ENCODE data around the gene MTFP1.

Gene MTFP1

GRCh38 chr22:30429887-30430286 lies 4.3 kb downstream of the MTFP1 start:
- no peak overlapping the region for H3K4me3 ChIP-seq (ENCODE audit: low read depth, low read length)
- no peaks in the 10 kb centered on the region for H3K27me3 ChIP-seq
- no peak for DNase-seq
- no peaks in the 10 kb centered on the region for H3K4me1 ChIP-seq
- H3K36me3 ChIP-seq: peaks cover 17% of the 10 kb centered on the region
- TF ChIP-seq CTCF (IDR thresholded peaks at IDR 0.05; ENCODE audit: low read depth, low read length): no peak
- no peaks in the 10 kb centered on the region for H3K9me3 ChIP-seq

- DNase-seq: no peak
- Histone ChIP-seq H3K9me3 (no peaks in the 10 kb centered on the region; the same call in 1 of the 2 replicates), H3K4me1 (no peaks in the 10 kb centered on the region), H3K27me3 (no peaks in the 10 kb centered on the region), H3K36me3 (peaks cover 17% of the 10 kb centered on the region), H3K4me3 (ENCODE audit: low read depth, low read length) (no peak overlapping the region)
- TF ChIP-seq CTCF (IDR thresholded peaks at IDR 0.05; ENCODE audit: low read depth, low read length): no peak
Observed at GRCh38 chr22:30430933-30431332, 5.4 kb downstream of the MTFP1 start.

GRCh38 chr22:30432096-30432495 lies 6.5 kb downstream of the MTFP1 start:
- H3K4me3 ChIP-seq (ENCODE audit: low read depth, low read length): no peak overlapping the region
- H3K9me3 ChIP-seq: no peaks in the 10 kb centered on the region; the same call in 1 of the 2 replicates
- H3K4me1 ChIP-seq: no peaks in the 10 kb centered on the region
- DNase-seq: no peak
- no peak for TF ChIP-seq CTCF (IDR thresholded peaks at IDR 0.05; ENCODE audit: low read depth, low read length)
- no peaks in the 10 kb centered on the region for H3K27me3 ChIP-seq
- H3K36me3 ChIP-seq: peaks cover 15% of the 10 kb centered on the region

GRCh38 chr22:30432520-30432919 lies 7.0 kb downstream of the MTFP1 start:
- DNase-seq: no peak
- Histone ChIP-seq H3K9me3 (no peaks in the 10 kb centered on the region; the same call in 1 of the 2 replicates), H3K27me3 (no peaks in the 10 kb centered on the region), H3K36me3 (peaks cover 12% of the 10 kb centered on the region), H3K4me1 (no peaks in the 10 kb centered on the region), H3K4me3 (ENCODE audit: low read depth, low read length) (no peak overlapping the region)
- TF ChIP-seq CTCF (IDR thresholded peaks at IDR 0.05; ENCODE audit: low read depth, low read length): no peak

- no peak for DNase-seq
Observed at GRCh38 chr22:30433227-30433626, 7.7 kb downstream of the MTFP1 start.

GRCh38 chr22:30433773-30434172 lies 8.2 kb downstream of the MTFP1 start:
- H3K4me3 ChIP-seq (ENCODE audit: low read depth, low read length): no peak overlapping the region
- no peak for TF ChIP-seq CTCF (IDR thresholded peaks at IDR 0.05; ENCODE audit: low read depth, low read length)
- no peaks in the 10 kb centered on the region for H3K4me1 ChIP-seq
- peaks cover 1% of the 10 kb centered on the region for H3K36me3 ChIP-seq
- DNase-seq: no peak
- no peaks in the 10 kb centered on the region for H3K27me3 ChIP-seq
- H3K9me3 ChIP-seq: no peaks in the 10 kb centered on the region; the same call in 1 of the 2 replicates

More at GRCh38 chr22:30433227-30433626, 7.7 kb downstream of the MTFP1 start:
- Histone ChIP-seq H3K36me3 (peaks cover 7% of the 10 kb centered on the region), H3K4me3 (ENCODE audit: low read depth, low read length) (no peak overlapping the region), H3K9me3 (no peaks in the 10 kb centered on the region; the same call in 1 of the 2 replicates), H3K27me3 (no peaks in the 10 kb centered on the region), H3K4me1 (no peaks in the 10 kb centered on the region)
- no peak for TF ChIP-seq CTCF (IDR thresholded peaks at IDR 0.05; ENCODE audit: low read depth, low read length)

All from BE2C (cell line).